Ishikawa (cell line): Measurements from ENCODE around the gene ILDR1.

Experiments
- CEBPB ChIP-seq: IDR thresholded peaks from 2 replicates; pipeline ENCODE4 v1.6.1; 2012
- CREB1 ChIP-seq: IDR thresholded peaks from 2 replicates; pipeline ENCODE4 v1.6.1; 2012; ENCODE audit warnings: low read depth
- EGR1 ChIP-seq: IDR thresholded peaks from 2 replicates; pipeline ENCODE4 v1.6.1; 2012
- EP300 ChIP-seq: IDR thresholded peaks from 2 replicates; pipeline ENCODE4 v1.6.1; 2012; ENCODE audit warnings: borderline replicate concordance
- FOXM1 ChIP-seq: IDR thresholded peaks from 2 replicates; pipeline ENCODE4 v1.6.1; 2012; ENCODE audit warnings: low read depth, borderline replicate concordance
- MAX ChIP-seq: IDR thresholded peaks from 2 replicates; pipeline ENCODE4 v1.6.1; 2012
- NFIC ChIP-seq: IDR thresholded peaks from 2 replicates; pipeline ENCODE4 v1.6.1; 2012
- RAD21 ChIP-seq: IDR thresholded peaks from 2 replicates; pipeline ENCODE4 v1.6.1; 2012; ENCODE audit warnings: low read depth
- REST ChIP-seq: IDR thresholded peaks from 2 replicates; pipeline ENCODE4 v1.6.1; 2012; ENCODE audit warnings: low read depth, mild to moderate bottlenecking
- TAF1 ChIP-seq: IDR thresholded peaks from 2 replicates; pipeline ENCODE4 v1.6.1; 2012; ENCODE audit warnings: low read depth, mild to moderate bottlenecking
- TCF12 ChIP-seq: IDR thresholded peaks from 2 replicates; pipeline ENCODE4 v1.6.1; 2012; ENCODE audit warnings: low read depth
- TEAD4 ChIP-seq: IDR thresholded peaks from 2 replicates; pipeline ENCODE4 v1.6.1; 2012
- USF1 ChIP-seq: IDR thresholded peaks from 2 replicates; pipeline ENCODE4 v1.6.1; 2012
- YY1 ChIP-seq: IDR thresholded peaks from 2 replicates; pipeline ENCODE4 v1.6.1; 2012; ENCODE audit warnings: low read depth
- ZBTB7A ChIP-seq: IDR thresholded peaks from 2 replicates; pipeline ENCODE4 v1.6.1; 2012; ENCODE audit warnings: low read depth

The ILDR1 gene

GRCh38 chr3:122024800-122025199, 2.8 kb upstream of the ILDR1 start:
- TF ChIP-seq USF1: no peak
- TF ChIP-seq CREB1: no peak
- TF ChIP-seq TEAD4: no peak
- no peak for TF ChIP-seq YY1
- no peak for TF ChIP-seq TAF1
- no peak for TF ChIP-seq EP300
- TF ChIP-seq ZBTB7A: no peak
- no peak for TF ChIP-seq TCF12
- no peak for TF ChIP-seq NFIC
- TF ChIP-seq EGR1: no peak
- TF ChIP-seq CEBPB: no peak
- TF ChIP-seq RAD21: no peak
- TF ChIP-seq MAX: no peak
- TF ChIP-seq REST: no peak
- no peak for TF ChIP-seq FOXM1

- no peak for TF ChIP-seq TCF12
- no peak for TF ChIP-seq CREB1
- TF ChIP-seq NFIC: no peak
- no peak for TF ChIP-seq RAD21
- no peak for TF ChIP-seq ZBTB7A
- no peak for TF ChIP-seq EGR1
- TF ChIP-seq MAX: no peak
- TF ChIP-seq YY1: no peak
- TF ChIP-seq CEBPB: no peak
- TF ChIP-seq EP300: no peak
- no peak for TF ChIP-seq TEAD4
- TF ChIP-seq FOXM1: no peak
- no peak for TF ChIP-seq REST
- TF ChIP-seq TAF1: no peak
- TF ChIP-seq USF1: no peak
Observed at GRCh38 chr3:122023335-122023910, 1.4 kb upstream of the ILDR1 start.

GRCh38 chr3:122021037-122021436, 1.0 kb downstream of the ILDR1 start:
- TF ChIP-seq NFIC (no peak), EP300 (no peak), ZBTB7A (no peak)

GRCh38 chr3:122019493-122019892, 2.6 kb downstream of the ILDR1 start:
- TF ChIP-seq MAX (no peak), ZBTB7A (no peak), EP300 (no peak), TEAD4 (no peak), YY1 (no peak)

- TF ChIP-seq TCF12: no peak
- no peak for TF ChIP-seq MAX
- no peak for TF ChIP-seq TEAD4
Observed at GRCh38 chr3:122014741-122015140, 7.3 kb downstream of the ILDR1 start.

GRCh38 chr3:122013448-122013925, 8.6 kb downstream of the ILDR1 start:
- TF ChIP-seq USF1 (no peak), ZBTB7A (no peak), CREB1 (no peak), EGR1 (no peak), MAX (no peak), FOXM1 (no peak), NFIC (no peak), RAD21 (no peak), TCF12 (no peak), EP300 (no peak)
